ENCODE measurements around the gene TRIO.

The TRIO gene

GRCh38 chr5:14153932-14154731, 11.0 kb downstream of the TRIO start:
- Histone ChIP-seq H3K27me3 (ENCODE audit: control insufficient read depth in 1 of 2, insufficient read depth in 2 of 2, low read length in 2 of 2) (no peaks in the 10 kb centered on the region), H3K27ac (ENCODE audit: low read depth, low read length) (no peak overlapping the region), H3K36me3 (ENCODE audit: control insufficient read depth in 1 of 2, insufficient read depth in 2 of 2, low read length in 2 of 2) (no peaks in the 10 kb centered on the region), H3K9me3 (ENCODE audit: control insufficient read depth in 1 of 2, low read length in 2 of 2) (no peaks in the 10 kb centered on the region), H3K4me1 (ENCODE audit: control insufficient read depth in 1 of 2, insufficient read depth in 2 of 2, low read length in 2 of 2) (peaks cover 39 to 41% of the 10 kb centered on the region in 2 donors), H3K4me3 (ENCODE audit: low read depth in 1 of 2, low read length in 2 of 2) (peak overlapping the region; percentile 18 to 29), H3K9ac (ENCODE audit: low read depth in 1 of 2, low read length in 2 of 2) (peak overlapping the region; percentile 56 to 58)

- no peak overlapping the region for H3K4me3 ChIP-seq (ENCODE audit: low read depth in 1 of 2, low read length in 2 of 2)
- no peaks in the 10 kb centered on the region for H3K36me3 ChIP-seq (ENCODE audit: control insufficient read depth in 1 of 2, insufficient read depth in 2 of 2, low read length in 2 of 2)
- H3K4me1 ChIP-seq (ENCODE audit: control insufficient read depth in 1 of 2, insufficient read depth in 2 of 2, low read length in 2 of 2), result peaks cover 30 to 32% of the 10 kb centered on the region in 2 donors
- no peaks in the 10 kb centered on the region for H3K9me3 ChIP-seq (ENCODE audit: control insufficient read depth in 1 of 2, low read length in 2 of 2)
- no peak overlapping the region for H3K27ac ChIP-seq (ENCODE audit: low read depth, low read length)
- H3K9ac ChIP-seq (ENCODE audit: low read depth in 1 of 2, low read length in 2 of 2), result no peak overlapping the region
- no peaks in the 10 kb centered on the region for H3K27me3 ChIP-seq (ENCODE audit: control insufficient read depth in 1 of 2, insufficient read depth in 2 of 2, low read length in 2 of 2)
These were observed 11.9 kb downstream of the TRIO start for GRCh38 chr5:14155075-14155474.

GRCh38 chr5:14155739-14156138, 12.6 kb downstream of the TRIO start:
- Histone ChIP-seq H3K27ac (ENCODE audit: low read depth, low read length) (no peak overlapping the region), H3K36me3 (ENCODE audit: control insufficient read depth in 1 of 2, insufficient read depth in 2 of 2, low read length in 2 of 2) (no peaks in the 10 kb centered on the region), H3K27me3 (ENCODE audit: control insufficient read depth in 1 of 2, insufficient read depth in 2 of 2, low read length in 2 of 2) (no peaks in the 10 kb centered on the region), H3K4me1 (ENCODE audit: control insufficient read depth in 1 of 2, insufficient read depth in 2 of 2, low read length in 2 of 2) (peaks cover 30% of the 10 kb centered on the region in 2 donors), H3K4me3 (ENCODE audit: low read depth in 1 of 2, low read length in 2 of 2) (no peak overlapping the region), H3K9ac (ENCODE audit: low read depth in 1 of 2, low read length in 2 of 2) (no peak overlapping the region), H3K9me3 (ENCODE audit: control insufficient read depth in 1 of 2, low read length in 2 of 2) (no peaks in the 10 kb centered on the region)

- peak overlapping the region in 1 of 2 donors; percentile 3 for H3K9ac ChIP-seq (ENCODE audit: low read depth in 1 of 2, low read length in 2 of 2)
- H3K27ac ChIP-seq (ENCODE audit: low read depth, low read length), result no peak overlapping the region
- no peaks in the 10 kb centered on the region for H3K36me3 ChIP-seq (ENCODE audit: control insufficient read depth in 1 of 2, insufficient read depth in 2 of 2, low read length in 2 of 2)
- no peaks in the 10 kb centered on the region for H3K9me3 ChIP-seq (ENCODE audit: control insufficient read depth in 1 of 2, low read length in 2 of 2)
- no peak overlapping the region for H3K4me3 ChIP-seq (ENCODE audit: low read depth in 1 of 2, low read length in 2 of 2)
- H3K4me1 ChIP-seq (ENCODE audit: control insufficient read depth in 1 of 2, insufficient read depth in 2 of 2, low read length in 2 of 2), result peaks cover 31 to 33% of the 10 kb centered on the region in 2 donors
- H3K27me3 ChIP-seq (ENCODE audit: control insufficient read depth in 1 of 2, insufficient read depth in 2 of 2, low read length in 2 of 2), result no peaks in the 10 kb centered on the region
These were observed 13.1 kb downstream of the TRIO start for GRCh38 chr5:14156290-14156649.

GRCh38 chr5:14156650-14157492, 13.7 kb downstream of the TRIO start:
- H3K36me3 ChIP-seq (ENCODE audit: control insufficient read depth in 1 of 2, insufficient read depth in 2 of 2, low read length in 2 of 2), result no peaks in the 10 kb centered on the region
- peak overlapping the region; percentile 13 for H3K27ac ChIP-seq (ENCODE audit: low read depth, low read length)
- no peak overlapping the region for H3K4me3 ChIP-seq (ENCODE audit: low read depth in 1 of 2, low read length in 2 of 2)
- H3K27me3 ChIP-seq (ENCODE audit: control insufficient read depth in 1 of 2, insufficient read depth in 2 of 2, low read length in 2 of 2), result no peaks in the 10 kb centered on the region
- no peaks in the 10 kb centered on the region for H3K9me3 ChIP-seq (ENCODE audit: control insufficient read depth in 1 of 2, low read length in 2 of 2)
- H3K4me1 ChIP-seq (ENCODE audit: control insufficient read depth in 1 of 2, insufficient read depth in 2 of 2, low read length in 2 of 2), result peaks cover 37% of the 10 kb centered on the region in 2 donors
- H3K9ac ChIP-seq (ENCODE audit: low read depth in 1 of 2, low read length in 2 of 2), result peak overlapping the region in 1 of 2 donors; percentile 3

GRCh38 chr5:14157493-14157782, 14.3 kb downstream of the TRIO start:
- no peaks in the 10 kb centered on the region for H3K27me3 ChIP-seq (ENCODE audit: control insufficient read depth in 1 of 2, insufficient read depth in 2 of 2, low read length in 2 of 2)
- peaks cover 42% of the 10 kb centered on the region in 2 donors for H3K4me1 ChIP-seq (ENCODE audit: control insufficient read depth in 1 of 2, insufficient read depth in 2 of 2, low read length in 2 of 2)
- no peaks in the 10 kb centered on the region for H3K36me3 ChIP-seq (ENCODE audit: control insufficient read depth in 1 of 2, insufficient read depth in 2 of 2, low read length in 2 of 2)
- no peak overlapping the region for H3K4me3 ChIP-seq (ENCODE audit: low read depth in 1 of 2, low read length in 2 of 2)
- no peak overlapping the region for H3K9ac ChIP-seq (ENCODE audit: low read depth in 1 of 2, low read length in 2 of 2)
- H3K9me3 ChIP-seq (ENCODE audit: control insufficient read depth in 1 of 2, low read length in 2 of 2), result no peaks in the 10 kb centered on the region
- peak overlapping the region; percentile 13 for H3K27ac ChIP-seq (ENCODE audit: low read depth, low read length)

- H3K9ac ChIP-seq (ENCODE audit: low read depth in 1 of 2, low read length in 2 of 2), result no peak overlapping the region
These were observed 15.9 kb downstream of the TRIO start for GRCh38 chr5:14158890-14159666.

GRCh38 chr5:14161825-14162556, 18.8 kb downstream of the TRIO start:
- no peaks in the 10 kb centered on the region for H3K36me3 ChIP-seq (ENCODE audit: control insufficient read depth in 1 of 2, insufficient read depth in 2 of 2, low read length in 2 of 2)
- no peak overlapping the region for H3K9ac ChIP-seq (ENCODE audit: low read depth in 1 of 2, low read length in 2 of 2)
- peaks cover 0 to 4% of the 10 kb centered on the region in 2 donors for H3K9me3 ChIP-seq (ENCODE audit: control insufficient read depth in 1 of 2, low read length in 2 of 2)
- H3K27ac ChIP-seq (ENCODE audit: low read depth, low read length), result no peak overlapping the region
- H3K27me3 ChIP-seq (ENCODE audit: control insufficient read depth in 1 of 2, insufficient read depth in 2 of 2, low read length in 2 of 2), result no peaks in the 10 kb centered on the region
- no peak overlapping the region for H3K4me3 ChIP-seq (ENCODE audit: low read depth in 1 of 2, low read length in 2 of 2)
- peaks cover 15 to 16% of the 10 kb centered on the region in 2 donors for H3K4me1 ChIP-seq (ENCODE audit: control insufficient read depth in 1 of 2, insufficient read depth in 2 of 2, low read length in 2 of 2)

More at GRCh38 chr5:14158890-14159666, 15.9 kb downstream of the TRIO start:
- Histone ChIP-seq H3K4me1 (ENCODE audit: control insufficient read depth in 1 of 2, insufficient read depth in 2 of 2, low read length in 2 of 2) (peaks cover 29% of the 10 kb centered on the region in 2 donors), H3K27me3 (ENCODE audit: control insufficient read depth in 1 of 2, insufficient read depth in 2 of 2, low read length in 2 of 2) (no peaks in the 10 kb centered on the region), H3K9me3 (ENCODE audit: control insufficient read depth in 1 of 2, low read length in 2 of 2) (peaks cover 0 to under 1% of the 10 kb centered on the region in 2 donors), H3K4me3 (ENCODE audit: low read depth in 1 of 2, low read length in 2 of 2) (no peak overlapping the region), H3K36me3 (ENCODE audit: control insufficient read depth in 1 of 2, insufficient read depth in 2 of 2, low read length in 2 of 2) (no peaks in the 10 kb centered on the region), H3K27ac (ENCODE audit: low read depth, low read length) (no peak overlapping the region)

- Histone ChIP-seq H3K9ac (ENCODE audit: low read depth in 1 of 2, low read length in 2 of 2) (no peak overlapping the region), H3K4me3 (ENCODE audit: low read depth in 1 of 2, low read length in 2 of 2) (no peak overlapping the region), H3K4me1 (ENCODE audit: control insufficient read depth in 1 of 2, insufficient read depth in 2 of 2, low read length in 2 of 2) (peaks cover 25 to 35% of the 10 kb centered on the region in 2 donors), H3K27ac (ENCODE audit: low read depth, low read length) (no peak overlapping the region), H3K27me3 (ENCODE audit: control insufficient read depth in 1 of 2, insufficient read depth in 2 of 2, low read length in 2 of 2) (no peaks in the 10 kb centered on the region), H3K9me3 (ENCODE audit: control insufficient read depth in 1 of 2, low read length in 2 of 2) (peaks cover 0 to 4% of the 10 kb centered on the region in 2 donors), H3K36me3 (ENCODE audit: control insufficient read depth in 1 of 2, insufficient read depth in 2 of 2, low read length in 2 of 2) (no peaks in the 10 kb centered on the region)
These were observed 21.3 kb downstream of the TRIO start for GRCh38 chr5:14164164-14165163.

All from duodenal mucosa (tissue), 2 donors.